C1 segment of cervical spinal cord (tissue), 14 donors: ENCODE data around the gene HPCAL4.

ENCODE experiments used
- DNase-seq, 14 donors: peaks; one replicate each; lab custom pipeline; 2025; lab: John Stamatoyannopoulos, UW

The HPCAL4 gene

GRCh38 chr1:39701049-39701439, 9.8 kb upstream of the HPCAL4 start:
- no peak for DNase-seq

- no peak for DNase-seq
Observed at GRCh38 chr1:39700348-39700747, 9.1 kb upstream of the HPCAL4 start.

DNA sequence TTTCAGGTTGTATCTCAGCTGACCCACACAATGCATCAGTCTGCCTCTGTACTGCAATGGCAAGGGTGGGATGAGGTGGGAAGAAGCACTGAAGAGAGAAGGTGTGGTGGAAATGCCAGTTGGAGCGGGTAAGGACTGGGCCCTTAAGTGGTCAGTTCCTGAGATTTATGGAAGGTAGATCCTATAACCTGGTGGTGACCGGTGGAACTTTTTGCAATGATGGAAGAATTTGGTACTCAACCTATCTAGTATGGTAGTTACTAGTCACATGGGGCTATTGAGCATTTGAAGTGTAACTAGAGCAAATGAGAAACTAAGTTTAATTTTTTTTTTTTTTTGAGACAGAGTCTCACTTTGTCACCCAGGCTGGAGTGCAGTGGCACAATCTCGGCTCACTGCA, 8.2 kb upstream of the HPCAL4 start:
- no peak for DNase-seq

DNA sequence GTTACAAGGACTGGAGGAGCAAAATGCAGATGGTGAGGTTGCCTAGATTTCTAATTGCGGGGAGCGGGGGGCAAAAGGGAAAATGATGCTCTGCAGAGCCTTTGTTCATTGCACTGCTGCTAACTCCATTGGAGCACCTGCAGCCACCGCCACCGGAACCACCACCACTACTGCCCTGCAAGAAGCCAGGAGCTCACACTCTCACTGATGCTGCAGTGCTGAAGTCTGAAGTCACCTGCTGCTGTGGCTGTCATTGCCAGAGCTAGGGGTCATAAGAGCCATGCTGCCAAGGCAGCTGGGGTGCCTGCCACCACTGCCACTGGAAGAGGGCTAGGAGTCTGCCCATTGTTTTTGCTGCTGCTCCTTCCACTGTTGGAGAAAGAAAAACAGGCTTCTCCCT, 7.3 kb upstream of the HPCAL4 start:
- no peak for DNase-seq

GRCh38 chr1:39696448-39696847, 5.2 kb upstream of the HPCAL4 start:
- DNase-seq = no peak

GRCh38 chr1:39695016-39695415, 3.8 kb upstream of the HPCAL4 start:
- DNase-seq = no peak

- no peak for DNase-seq
Observed at GRCh38 chr1:39694026-39694425, 2.8 kb upstream of the HPCAL4 start.

DNA sequence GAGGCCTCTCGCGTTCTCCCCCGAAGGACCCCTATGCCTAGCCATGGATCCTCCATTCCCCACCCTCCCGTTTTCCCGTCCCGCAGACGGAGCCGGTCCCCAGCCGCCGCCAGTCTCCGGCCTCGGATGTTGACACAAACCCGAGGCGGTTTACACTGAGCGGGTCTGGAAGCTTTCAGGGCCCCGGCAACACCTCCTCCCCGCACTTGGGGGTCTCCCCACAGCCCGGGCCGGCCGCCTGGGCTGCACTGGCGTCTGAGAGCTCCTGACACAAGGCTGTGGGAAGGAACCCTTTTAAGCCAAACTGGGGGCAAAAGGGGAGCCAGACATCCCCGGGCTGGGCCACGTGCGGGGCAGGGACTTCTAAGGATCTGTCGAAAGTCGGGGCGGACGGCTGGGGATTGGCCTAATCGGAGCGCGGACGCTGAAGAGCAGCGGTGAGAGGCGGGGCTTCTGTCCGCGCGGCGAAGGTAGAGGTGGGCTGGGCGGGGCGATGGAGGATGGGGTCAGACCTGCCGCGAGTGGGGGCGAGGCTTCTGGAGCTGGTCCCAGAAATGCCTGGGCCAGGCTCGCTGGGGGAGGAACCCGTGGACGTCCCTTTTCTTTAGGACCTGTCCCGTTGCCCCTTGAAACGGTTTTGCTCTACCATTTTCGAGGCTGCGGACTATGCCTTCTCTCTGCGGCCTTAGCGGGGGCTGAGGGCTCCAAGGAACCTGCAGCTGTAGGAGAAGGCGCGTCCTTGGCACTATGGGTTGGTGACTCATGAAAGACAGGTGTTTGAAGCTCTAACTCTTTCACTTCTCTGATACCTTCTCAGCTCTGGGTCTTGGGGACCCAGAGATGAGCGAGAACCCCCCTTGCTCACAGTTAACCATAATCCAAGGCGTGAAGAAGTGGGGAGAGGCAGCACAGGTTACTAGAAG, 1.2 kb upstream of the HPCAL4 start:
- DNase-seq = peak in 3 of 14 donors; percentile 22 to 46 (median 41)

DNA sequence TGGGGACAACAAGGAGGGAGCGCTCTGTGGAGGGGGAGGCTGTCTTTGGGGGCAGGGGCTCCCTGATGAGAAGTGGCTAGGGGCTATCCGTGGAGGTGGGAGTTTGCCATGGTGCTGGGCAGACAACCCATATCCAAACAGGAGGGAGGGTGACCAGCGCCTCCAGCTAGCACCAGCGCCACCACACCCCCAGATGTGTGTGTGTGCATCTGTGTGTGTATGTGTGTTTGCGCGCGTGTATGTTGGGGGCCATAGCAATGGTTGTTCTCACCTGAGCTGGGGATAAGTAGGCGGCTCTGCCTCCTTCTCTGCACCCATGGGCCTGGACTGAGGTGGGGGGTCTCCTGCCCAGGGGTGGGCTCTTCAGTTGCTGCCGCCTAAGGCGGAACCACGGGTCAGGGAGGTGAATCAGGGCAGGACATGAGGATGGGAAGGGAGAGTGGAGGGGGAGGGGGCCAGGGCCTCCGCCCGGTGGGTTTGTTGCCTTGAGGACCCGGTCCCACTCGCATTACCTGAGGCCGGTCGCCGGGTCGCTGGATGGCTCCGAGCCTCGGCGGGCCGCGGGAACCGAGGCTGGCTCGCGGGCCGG, 345 bp downstream of the HPCAL4 start:
- no peak for DNase-seq

GRCh38 chr1:39690225-39690624, 1.0 kb downstream of the HPCAL4 start:
- peak in 1 of 14 donors; percentile 48 for DNase-seq

- DNase-seq = peak in 1 of 14 donors; percentile 78
Observed at GRCh38 chr1:39689635-39690034, 1.6 kb downstream of the HPCAL4 start.

DNA sequence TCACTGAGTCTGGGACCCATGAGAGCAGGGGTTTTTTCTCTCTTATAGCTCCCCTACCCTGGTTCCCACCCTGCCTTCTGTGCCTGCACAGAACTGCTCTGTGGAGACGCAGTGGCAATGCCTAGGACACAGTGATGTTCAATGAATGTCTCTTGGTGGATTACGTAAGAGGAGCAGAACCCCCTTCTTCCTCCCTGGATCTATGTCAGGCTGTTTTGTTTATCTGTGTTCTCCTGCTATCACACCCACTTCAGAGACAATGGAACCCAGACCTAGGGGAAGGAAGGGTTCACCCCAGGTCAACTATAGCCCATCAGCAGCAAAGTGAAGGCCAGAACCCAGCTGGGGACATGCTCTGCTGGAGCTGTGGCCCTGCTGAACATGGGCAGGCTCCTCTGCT, 2.0 kb downstream of the HPCAL4 start:
- DNase-seq = peak in 1 of 14 donors; percentile 78

GRCh38 chr1:39688706-39689105, 2.5 kb downstream of the HPCAL4 start:
- DNase-seq = peak in 1 of 14 donors; percentile 35

- DNase-seq = no peak
Observed at GRCh38 chr1:39687243-39687642, 4.0 kb downstream of the HPCAL4 start.

DNA sequence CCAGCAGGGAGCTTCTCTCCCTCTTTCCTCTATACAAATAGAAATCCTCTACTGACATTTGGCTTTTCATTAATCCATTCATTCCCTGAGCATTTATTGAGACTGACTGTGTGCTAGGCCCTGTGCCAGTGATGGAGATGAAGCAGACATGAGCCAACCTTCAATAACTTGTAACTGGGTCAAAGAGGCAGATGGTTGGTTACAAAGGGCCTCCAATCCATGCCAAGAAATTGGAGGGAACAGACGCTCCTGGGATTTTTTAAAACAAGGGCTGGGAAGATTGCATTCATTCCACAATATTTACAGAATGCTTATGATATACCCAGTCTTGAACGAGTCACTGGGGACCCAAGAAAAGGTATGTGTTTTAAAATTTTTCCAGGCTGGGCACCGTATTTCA, 6.2 kb downstream of the HPCAL4 start:
- DNase-seq = peak in 2 of 14 donors; percentile 23 to 94

- peak in 1 of 14 donors; percentile 23 for DNase-seq
Observed at GRCh38 chr1:39684313-39684664, 6.9 kb downstream of the HPCAL4 start.

DNA sequence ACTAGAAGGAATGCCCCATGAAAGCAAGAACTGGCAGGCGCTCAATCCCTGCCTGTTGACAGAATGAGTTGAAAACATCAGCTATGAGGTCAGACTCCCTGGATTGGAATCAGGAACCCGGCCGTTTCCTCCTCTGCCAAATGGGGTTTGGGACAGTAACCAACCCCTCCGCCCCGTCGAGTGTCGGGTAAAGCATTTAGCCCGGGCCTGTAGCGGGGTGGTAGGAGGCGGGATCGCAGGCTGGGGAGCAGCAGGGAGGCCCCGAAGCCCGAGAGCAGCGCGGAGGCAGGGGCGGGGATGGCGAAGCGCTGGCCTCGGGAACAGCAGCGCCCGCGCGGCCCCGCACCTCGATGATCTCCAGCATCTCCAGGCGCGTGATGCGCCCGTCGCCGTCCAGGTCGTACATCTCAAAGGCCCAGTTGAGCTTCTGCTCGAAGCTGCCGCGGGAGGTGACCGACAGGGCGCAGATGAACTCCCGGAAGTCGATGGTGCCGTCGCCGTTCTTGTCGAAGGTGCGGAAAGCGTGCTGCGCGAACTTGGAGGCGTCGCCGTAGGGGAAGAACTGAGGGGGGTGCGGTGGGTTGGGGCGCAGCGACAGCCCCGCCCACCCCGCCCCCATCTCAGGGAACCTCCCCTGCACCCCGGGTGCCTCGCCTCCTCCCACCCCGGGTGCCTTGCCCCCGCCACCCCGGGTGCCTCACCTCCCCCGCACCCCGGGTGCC, 7.5 kb downstream of the HPCAL4 start:
- peak in 1 of 14 donors; percentile 19 for DNase-seq

DNA sequence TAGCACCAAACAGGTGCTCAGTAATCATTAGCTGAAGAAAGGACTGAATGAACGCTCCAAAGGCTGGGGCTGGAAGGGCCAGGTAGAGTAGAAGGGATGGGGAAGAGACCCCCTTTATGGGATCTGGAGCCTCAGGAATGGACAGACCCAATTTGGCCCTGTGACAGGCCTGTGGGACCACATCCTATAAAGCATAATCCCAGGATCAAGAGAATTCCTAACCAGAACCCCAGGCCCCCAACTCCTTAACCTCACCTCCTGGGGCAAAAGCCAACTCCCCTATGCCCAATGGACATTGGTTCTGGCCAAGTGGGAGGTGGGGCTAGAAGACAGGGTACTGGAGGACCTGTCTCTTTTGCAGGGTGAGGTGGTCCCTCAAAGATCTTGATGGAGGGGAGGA, 9.2 kb downstream of the HPCAL4 start:
- no peak for DNase-seq

DNA sequence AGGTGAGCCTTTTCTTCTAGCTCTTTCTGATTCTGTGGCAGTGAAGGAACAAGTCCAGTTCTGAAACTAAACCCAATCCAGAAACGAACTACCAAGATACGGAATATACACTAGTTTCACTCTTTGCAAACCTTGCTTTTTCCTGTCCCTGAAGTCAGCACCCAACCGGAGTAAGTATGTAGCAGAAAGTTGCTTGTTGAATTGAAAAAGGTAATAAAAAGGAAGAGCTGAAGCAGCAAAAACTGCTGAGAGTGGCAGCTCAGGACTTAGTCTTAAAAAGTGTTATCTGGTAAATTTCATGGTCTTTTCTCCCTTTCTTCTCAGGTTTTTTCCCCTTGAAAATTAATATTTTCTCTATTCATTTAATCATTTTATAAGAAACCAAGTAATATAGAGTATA, 9.9 kb downstream of the HPCAL4 start:
- DNase-seq = no peak

DNA sequence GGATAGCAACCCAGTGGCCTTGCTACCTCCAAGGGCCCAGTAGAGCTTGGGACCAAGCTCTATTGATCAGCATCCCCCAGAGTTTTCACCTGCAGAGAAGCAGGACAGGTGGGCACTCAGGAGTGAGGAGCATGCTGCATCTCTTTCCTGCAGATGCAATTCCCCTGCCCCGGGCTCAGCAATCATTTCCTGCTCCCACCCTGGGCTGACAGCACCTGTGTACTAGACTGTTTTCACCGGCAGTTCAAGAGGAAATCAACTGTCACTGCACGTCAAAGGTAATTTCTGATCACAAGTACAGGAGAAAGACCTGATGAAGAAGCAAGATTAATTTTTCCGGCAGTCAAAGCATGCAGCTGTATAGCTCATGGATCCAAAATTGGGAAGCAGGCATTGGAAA, 10.5 kb downstream of the HPCAL4 start:
- DNase-seq = no peak

- no peak for DNase-seq
Observed at GRCh38 chr1:39679821-39680220, 11.4 kb downstream of the HPCAL4 start.

- no peak for DNase-seq
Observed at GRCh38 chr1:39678889-39679288, 12.3 kb downstream of the HPCAL4 start.

DNA sequence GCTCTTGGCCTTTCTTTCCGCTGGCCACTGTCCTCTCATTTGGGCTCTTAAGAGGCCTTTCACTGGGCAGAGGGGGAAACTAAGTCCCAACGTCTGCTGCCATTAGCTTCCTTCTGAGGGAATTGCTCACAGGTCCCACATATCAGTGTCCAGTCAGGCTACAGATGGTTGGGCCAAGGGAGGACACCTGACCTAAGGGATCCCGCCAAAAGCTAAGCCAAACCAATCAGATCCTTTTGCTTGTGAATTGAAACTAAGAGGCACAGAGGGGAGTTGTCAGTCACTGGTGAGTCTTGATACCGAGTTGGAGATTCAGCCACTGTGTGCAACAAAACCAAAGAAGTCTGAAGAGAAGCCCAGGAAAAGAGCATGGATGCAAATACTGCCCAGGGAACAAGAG, 13.6 kb downstream of the HPCAL4 start:
- no peak for DNase-seq
